ENCODE measurements around the gene RHOD. TPM values are rescaled to one million over a fixed set of nuclear protein-coding genes. Genes with fewer than 3 reads are reported as not detected.
A peak's percentile ranks its signal among the peaks of the same experiment; 100 is the strongest.

The RHOD gene
- total RNA-seq, 1 donor from 2014 or later: 29.8 TPM

DNA sequence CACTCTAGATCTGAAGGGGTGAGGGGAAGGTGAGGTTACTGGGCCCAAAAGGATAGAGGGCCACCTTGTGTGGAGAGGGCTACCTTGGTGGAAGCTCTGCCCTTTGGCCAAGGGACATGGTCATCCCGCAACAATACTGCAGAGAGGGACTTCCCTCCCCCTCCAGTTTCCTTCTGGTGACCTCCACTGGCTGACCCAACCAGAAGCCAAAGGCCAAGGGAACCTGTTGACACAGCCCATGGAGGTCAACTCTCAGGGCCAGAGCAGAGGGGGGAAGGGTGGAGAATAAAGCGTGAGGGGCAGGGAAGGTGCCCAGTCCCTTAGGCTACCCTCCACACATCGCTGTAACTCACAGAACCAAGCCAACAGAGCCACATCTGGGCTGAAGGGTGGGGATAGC is 15.0 kb upstream of the RHOD start:
- Mint-ChIP-seq H3K36me3 (ENCODE audit: low read depth, unreplicated experiment) (peaks cover 2% of the 10 kb centered on the region), H3K4me3 (ENCODE audit: unreplicated experiment) (no peak overlapping the region), H3K9me3 (ENCODE audit: unreplicated experiment) (no peaks in the 10 kb centered on the region), H3K27ac (ENCODE audit: unreplicated experiment) (no peak overlapping the region), H3K4me1 (ENCODE audit: low read depth, unreplicated experiment) (peaks cover 8% of the 10 kb centered on the region), H3K27me3 (ENCODE audit: low read depth, unreplicated experiment) (peaks cover 14% of the 10 kb centered on the region)
- FAIRE-seq (no peak), DNase-seq (ENCODE audit: low read depth) (no peak)
- H3K27ac ChIP-seq (ENCODE audit: low read depth, low read length): no peak overlapping the region
- no peak overlapping the region for H2AFZ ChIP-seq (ENCODE audit: low read depth, low read length)
- H3K4me3 ChIP-seq (ENCODE audit: insufficient read depth, low read depth, low read length): no peak overlapping the region
- no peaks in the 10 kb centered on the region for H3K9me3 ChIP-seq (ENCODE audit: insufficient read depth, low read depth, low read length)
- H4K20me1 ChIP-seq (ENCODE audit: insufficient read depth, low read length): no peaks in the 10 kb centered on the region
- H3K9ac ChIP-seq (ENCODE audit: low read length): no peak overlapping the region
- peaks cover 22% of the 10 kb centered on the region for H3K4me1 ChIP-seq (ENCODE audit: insufficient read depth, low read length)
- TF ChIP-seq EZH2 (IDR thresholded peaks at IDR 0.05; ENCODE audit: insufficient read depth, low read length): no peak
- TF ChIP-seq, protein P1, sequence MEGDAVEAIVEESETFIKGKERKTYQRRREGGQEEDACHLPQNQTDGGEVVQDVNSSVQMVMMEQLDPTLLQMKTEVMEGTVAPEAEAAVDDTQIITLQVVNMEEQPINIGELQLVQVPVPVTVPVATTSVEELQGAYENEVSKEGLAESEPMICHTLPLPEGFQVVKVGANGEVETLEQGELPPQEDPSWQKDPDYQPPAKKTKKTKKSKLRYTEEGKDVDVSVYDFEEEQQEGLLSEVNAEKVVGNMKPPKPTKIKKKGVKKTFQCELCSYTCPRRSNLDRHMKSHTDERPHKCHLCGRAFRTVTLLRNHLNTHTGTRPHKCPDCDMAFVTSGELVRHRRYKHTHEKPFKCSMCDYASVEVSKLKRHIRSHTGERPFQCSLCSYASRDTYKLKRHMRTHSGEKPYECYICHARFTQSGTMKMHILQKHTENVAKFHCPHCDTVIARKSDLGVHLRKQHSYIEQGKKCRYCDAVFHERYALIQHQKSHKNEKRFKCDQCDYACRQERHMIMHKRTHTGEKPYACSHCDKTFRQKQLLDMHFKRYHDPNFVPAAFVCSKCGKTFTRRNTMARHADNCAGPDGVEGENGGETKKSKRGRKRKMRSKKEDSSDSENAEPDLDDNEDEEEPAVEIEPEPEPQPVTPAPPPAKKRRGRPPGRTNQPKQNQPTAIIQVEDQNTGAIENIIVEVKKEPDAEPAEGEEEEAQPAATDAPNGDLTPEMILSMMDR (IDR thresholded peaks at IDR 0.05; ENCODE audit: insufficient read depth, low read depth, low read length): no peak
- no peaks in the 10 kb centered on the region for H3K79me2 ChIP-seq (ENCODE audit: insufficient read depth, low read length)
- H3K27me3 ChIP-seq (ENCODE audit: insufficient read depth, low read length): no peaks in the 10 kb centered on the region
- H3K4me2 ChIP-seq (ENCODE audit: low read length): no peak overlapping the region
- H3K36me3 ChIP-seq (ENCODE audit: insufficient read depth, low read length): no peaks in the 10 kb centered on the region

DNA sequence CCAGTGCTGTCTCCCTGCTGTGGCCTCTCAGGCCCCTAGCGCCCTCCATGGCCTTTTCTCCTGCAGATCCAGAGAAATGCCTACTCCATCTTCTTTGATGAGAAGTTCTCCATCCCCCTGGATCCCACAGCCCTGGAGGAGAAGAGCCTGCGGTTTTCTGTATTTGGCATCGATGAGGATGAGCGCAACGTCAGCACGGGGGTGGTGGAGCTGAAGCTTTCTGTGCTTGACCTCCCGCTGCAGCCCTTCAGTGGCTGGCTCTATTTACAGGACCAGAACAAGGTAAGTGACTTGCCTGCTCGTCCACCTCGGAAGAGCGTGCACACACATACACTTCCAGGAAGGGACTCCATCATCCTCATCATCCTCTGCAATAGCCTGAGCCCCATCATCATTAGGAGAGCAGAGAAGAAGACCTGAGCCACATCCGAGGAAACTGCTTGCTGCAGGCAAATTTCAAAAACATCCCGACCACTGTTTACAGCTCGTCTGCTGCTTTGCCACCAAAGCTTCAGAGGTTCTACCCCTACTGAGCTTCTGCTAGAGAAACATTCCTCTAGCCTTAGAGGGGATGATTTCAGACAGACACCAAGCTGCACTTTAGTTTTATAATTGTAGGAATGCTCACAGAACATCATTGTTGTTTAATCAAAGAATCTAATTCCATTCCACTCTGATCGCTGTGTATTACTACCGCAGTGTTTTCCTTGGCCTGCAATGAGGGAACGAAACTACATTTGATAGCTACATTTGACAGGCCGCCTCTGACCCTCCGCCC is 12.9 kb upstream of the RHOD start:
- Mint-ChIP-seq H3K4me1 (ENCODE audit: low read depth, unreplicated experiment) (peaks cover 8% of the 10 kb centered on the region), H3K9me3 (ENCODE audit: unreplicated experiment) (no peaks in the 10 kb centered on the region), H3K27ac (ENCODE audit: unreplicated experiment) (no peak overlapping the region), H3K27me3 (ENCODE audit: low read depth, unreplicated experiment) (peaks cover 15% of the 10 kb centered on the region), H3K36me3 (ENCODE audit: low read depth, unreplicated experiment) (peaks cover 2% of the 10 kb centered on the region), H3K4me3 (ENCODE audit: unreplicated experiment) (no peak overlapping the region)
- no peak overlapping the region for H2AFZ ChIP-seq (ENCODE audit: low read depth, low read length)
- FAIRE-seq (no peak), DNase-seq (ENCODE audit: low read depth) (no peak)
- no peak overlapping the region for H3K27ac ChIP-seq (ENCODE audit: low read depth, low read length)
- no peaks in the 10 kb centered on the region for H3K36me3 ChIP-seq (ENCODE audit: insufficient read depth, low read length)
- no peaks in the 10 kb centered on the region for H3K9me3 ChIP-seq (ENCODE audit: insufficient read depth, low read depth, low read length)
- H3K4me2 ChIP-seq (ENCODE audit: low read length): no peak overlapping the region
- no peaks in the 10 kb centered on the region for H4K20me1 ChIP-seq (ENCODE audit: insufficient read depth, low read length)
- TF ChIP-seq, protein P1 (IDR thresholded peaks at IDR 0.05; ENCODE audit: insufficient read depth, low read depth, low read length): no peak
- no peak for TF ChIP-seq EZH2 (IDR thresholded peaks at IDR 0.05; ENCODE audit: insufficient read depth, low read length)
- H3K4me1 ChIP-seq (ENCODE audit: insufficient read depth, low read length): peaks cover 22% of the 10 kb centered on the region
- H3K79me2 ChIP-seq (ENCODE audit: insufficient read depth, low read length): no peaks in the 10 kb centered on the region
- H3K4me3 ChIP-seq (ENCODE audit: insufficient read depth, low read depth, low read length): no peak overlapping the region
- H3K27me3 ChIP-seq (ENCODE audit: insufficient read depth, low read length): no peaks in the 10 kb centered on the region
- H3K9ac ChIP-seq (ENCODE audit: low read length): no peak overlapping the region

DNA sequence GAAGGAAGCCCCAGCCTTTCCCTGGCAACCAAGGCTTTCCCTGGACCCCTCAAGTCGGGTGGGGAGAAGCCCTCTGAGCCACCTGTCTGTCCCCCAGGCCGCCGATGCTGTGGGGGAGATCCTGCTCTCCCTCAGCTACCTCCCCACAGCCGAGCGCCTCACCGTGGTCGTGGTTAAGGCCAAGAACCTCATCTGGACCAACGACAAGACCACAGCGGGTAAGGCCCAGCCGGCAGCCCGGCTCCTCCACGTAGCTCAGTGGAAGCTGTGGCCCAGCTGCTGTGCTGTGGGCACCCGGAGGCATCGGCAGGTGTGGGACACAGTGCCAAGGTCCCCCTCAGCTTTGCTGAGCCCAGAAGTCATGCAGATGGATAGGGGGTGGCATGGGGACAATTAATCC is 12.2 kb upstream of the RHOD start:
- Histone ChIP-seq H3K4me1 (ENCODE audit: insufficient read depth, low read length) (peaks cover 22% of the 10 kb centered on the region), H3K36me3 (ENCODE audit: insufficient read depth, low read length) (no peaks in the 10 kb centered on the region), H3K4me3 (ENCODE audit: insufficient read depth, low read depth, low read length) (no peak overlapping the region), H3K9me3 (ENCODE audit: insufficient read depth, low read depth, low read length) (no peaks in the 10 kb centered on the region), H4K20me1 (ENCODE audit: insufficient read depth, low read length) (no peaks in the 10 kb centered on the region), H2AFZ (ENCODE audit: low read depth, low read length) (no peak overlapping the region), H3K27ac (ENCODE audit: low read depth, low read length) (no peak overlapping the region), H3K9ac (ENCODE audit: low read length) (no peak overlapping the region), H3K79me2 (ENCODE audit: insufficient read depth, low read length) (no peaks in the 10 kb centered on the region), H3K27me3 (ENCODE audit: insufficient read depth, low read length) (no peaks in the 10 kb centered on the region), H3K4me2 (ENCODE audit: low read length) (no peak overlapping the region)
- Mint-ChIP-seq H3K36me3 (ENCODE audit: low read depth, unreplicated experiment) (peaks cover 2% of the 10 kb centered on the region), H3K27me3 (ENCODE audit: low read depth, unreplicated experiment) (peaks cover 16% of the 10 kb centered on the region), H3K4me1 (ENCODE audit: low read depth, unreplicated experiment) (peaks cover 8% of the 10 kb centered on the region), H3K9me3 (ENCODE audit: unreplicated experiment) (no peaks in the 10 kb centered on the region), H3K4me3 (ENCODE audit: unreplicated experiment) (no peak overlapping the region), H3K27ac (ENCODE audit: unreplicated experiment) (no peak overlapping the region)
- FAIRE-seq (no peak), DNase-seq (ENCODE audit: low read depth) (peak; percentile 41)
- TF ChIP-seq EZH2 (IDR thresholded peaks at IDR 0.05; ENCODE audit: insufficient read depth, low read length): no peak
- TF ChIP-seq, protein P1 (IDR thresholded peaks at IDR 0.05; ENCODE audit: insufficient read depth, low read depth, low read length): no peak

All from astrocyte (in vitro differentiated cells and primary cell).